Measurements from ENCODE around the gene OMD.
A peak's percentile ranks its signal among the peaks of the same experiment; 100 is the strongest.

The OMD gene

DNA sequence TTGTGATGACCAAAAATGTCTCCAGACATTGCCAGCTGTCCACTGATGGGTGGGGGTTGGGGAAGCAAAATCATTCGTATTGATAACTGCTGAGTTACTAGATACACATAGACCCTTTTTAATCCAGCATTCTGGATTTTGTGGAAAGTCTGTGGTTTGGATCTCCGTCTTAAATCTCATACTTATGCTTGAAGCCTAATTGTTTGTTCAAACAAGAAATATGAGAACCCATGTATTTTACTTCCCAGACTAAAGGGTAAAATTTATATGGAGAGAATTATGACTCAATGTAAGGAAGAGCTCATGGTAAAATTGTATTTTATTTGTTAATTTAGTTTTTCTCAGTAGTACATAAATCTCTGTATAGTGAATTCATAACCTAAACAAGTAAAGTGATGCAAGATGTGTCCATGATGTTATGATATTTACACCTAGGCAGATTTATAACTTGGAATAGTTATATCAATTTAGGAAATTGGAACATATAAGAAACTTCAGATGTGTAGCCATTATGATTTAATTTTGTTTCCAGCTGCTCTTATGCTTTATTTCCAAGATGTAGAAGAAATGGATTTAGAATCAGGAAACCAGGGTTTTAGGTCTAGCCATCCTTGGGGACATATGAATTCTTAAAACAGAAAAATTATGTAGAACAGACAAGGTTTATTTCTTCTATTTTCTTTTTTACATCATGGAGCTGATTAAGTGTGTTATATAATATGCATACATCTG lies 15.4 kb downstream of the OMD start:
- no peak for FAIRE-seq

- FAIRE-seq: no peak
Observed at GRCh38 chr9:92407818-92408217, 16.5 kb downstream of the OMD start.

DNA sequence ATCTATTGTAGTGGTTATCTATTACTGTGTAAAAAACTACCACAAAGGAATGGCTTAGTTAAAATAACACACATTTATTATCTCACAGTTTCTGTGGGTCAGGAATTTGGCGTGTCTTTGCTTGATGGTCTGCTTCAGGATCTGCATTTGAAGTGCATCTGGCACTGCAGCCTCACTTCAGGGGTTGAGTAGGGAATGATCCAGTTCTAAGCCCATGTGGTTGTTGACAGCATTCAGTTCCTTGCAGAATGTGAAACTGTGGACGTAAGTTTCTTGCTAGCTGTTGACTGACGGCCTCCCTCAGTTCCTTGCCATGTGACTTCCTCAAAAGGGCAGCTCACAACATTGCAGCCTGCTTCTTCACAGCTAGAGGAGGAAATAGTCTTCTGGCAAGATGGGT lies 17.8 kb downstream of the OMD start:
- FAIRE-seq: no peak

DNA sequence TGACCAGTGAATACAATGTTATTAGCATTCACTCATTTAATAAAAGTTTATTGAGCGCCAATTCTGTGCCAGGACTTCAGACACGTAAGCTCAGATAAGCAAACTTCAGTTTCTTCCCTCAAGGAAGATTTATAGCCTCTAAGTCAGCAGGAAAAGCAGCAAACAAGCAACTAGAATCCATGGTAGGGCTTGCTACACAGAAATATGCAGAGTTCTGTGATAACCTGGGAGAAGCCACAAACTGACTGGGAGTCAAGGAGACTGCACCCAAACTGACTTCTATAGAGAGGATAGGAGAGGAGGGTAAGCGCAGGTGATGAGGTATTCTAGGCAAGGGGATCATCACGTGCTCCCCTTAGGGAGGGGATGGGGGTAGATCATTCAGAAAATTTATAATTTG lies 18.5 kb downstream of the OMD start:
- FAIRE-seq: no peak

- no peak for FAIRE-seq
Observed at GRCh38 chr9:92404042-92404836, 20.0 kb downstream of the OMD start, which contains the start of gene OGN. Gene OGN (minus strand): TSS chr9:92404578. CDS start chr9:92403407, 1,171 bp downstream.

DNA sequence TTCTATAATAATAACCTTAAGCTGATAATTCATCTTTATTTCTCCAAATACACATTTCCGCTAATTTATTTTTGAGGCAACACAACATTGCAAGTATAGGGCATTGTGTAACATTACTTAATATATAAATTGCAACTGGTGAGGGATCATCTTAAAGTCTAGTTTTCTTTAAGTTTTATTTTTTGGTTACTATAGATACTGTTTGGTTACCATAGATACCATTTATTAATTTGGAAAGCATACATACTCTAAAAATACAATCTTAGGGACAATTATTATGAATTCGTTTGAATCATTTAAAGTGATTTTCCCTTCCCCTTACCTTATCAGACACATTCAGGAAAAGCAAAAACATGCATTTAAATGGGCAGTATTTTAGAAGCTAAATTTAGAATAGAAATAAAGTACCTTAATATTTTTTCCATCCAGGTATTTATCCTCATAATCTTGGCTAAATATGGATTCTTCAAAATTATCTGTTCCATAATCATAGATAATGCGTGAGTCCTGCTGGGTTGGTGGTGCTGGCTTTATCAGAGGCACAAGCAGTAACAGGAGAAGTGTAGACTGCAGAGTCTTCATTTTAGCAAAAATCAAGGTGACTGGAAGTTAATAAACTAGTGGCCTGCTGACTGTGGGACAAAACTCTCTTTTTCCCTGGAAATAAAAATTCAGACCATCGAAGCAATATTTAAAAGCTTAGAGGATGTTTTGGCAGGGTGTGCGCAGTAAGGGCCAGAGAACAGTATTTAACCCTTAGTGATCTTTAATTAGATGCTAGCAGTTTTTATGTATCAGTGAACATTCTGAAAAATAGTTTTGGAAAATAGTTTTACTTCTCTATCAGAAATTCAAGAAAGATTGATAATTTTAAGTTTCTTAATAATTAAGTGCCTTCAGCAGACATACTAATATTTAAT lies 21.2 kb downstream of the OMD start:
- FAIRE-seq: no peak

GRCh38 chr9:92402360-92402759 lies 21.9 kb downstream of the OMD start:
- no peak for FAIRE-seq

GRCh38 chr9:92397853-92398252 lies 26.4 kb downstream of the OMD start:
- FAIRE-seq: no peak

GRCh38 chr9:92395617-92396016 lies 28.7 kb downstream of the OMD start:
- no peak for FAIRE-seq

GRCh38 chr9:92393686-92394085 lies 30.6 kb downstream of the OMD start:
- no peak for FAIRE-seq

DNA sequence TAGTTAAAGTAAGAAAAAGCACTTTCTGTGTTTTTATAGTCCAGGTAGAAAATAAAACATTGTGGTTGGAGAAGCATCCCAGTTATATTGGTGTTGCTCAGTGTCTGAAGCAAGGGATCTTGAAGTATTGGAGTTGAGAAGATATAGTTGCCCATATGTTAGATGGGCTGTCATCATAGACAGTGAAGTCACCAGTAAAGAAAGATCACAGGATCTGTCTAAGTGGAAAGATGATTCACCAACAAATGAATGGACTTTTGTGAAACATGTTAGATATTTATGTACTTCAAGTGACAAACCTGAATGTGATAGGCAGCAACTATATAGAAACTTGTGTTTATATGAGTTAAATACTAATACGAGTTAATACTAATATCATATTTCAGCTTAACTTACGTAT lies 31.6 kb downstream of the OMD start:
- FAIRE-seq: no peak

DNA sequence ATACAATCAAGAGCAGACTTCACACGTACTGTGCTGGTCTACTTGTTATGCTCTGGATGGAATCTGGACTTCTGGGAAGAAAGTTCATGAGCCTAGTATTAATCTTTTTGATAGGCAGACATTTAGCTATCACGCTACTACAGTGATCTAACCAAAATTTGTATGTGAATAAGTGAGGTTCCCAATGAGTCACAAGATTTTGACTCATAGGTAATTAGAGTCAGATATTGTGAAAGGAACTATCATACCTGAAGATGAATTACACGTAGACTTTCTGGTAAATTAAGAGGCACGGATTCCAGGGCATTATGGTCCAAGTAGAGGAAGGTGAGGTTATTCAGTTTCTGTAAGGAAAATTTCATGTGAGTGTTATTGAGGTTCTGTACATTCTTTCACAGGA lies 38.3 kb downstream of the OMD start:
- FAIRE-seq: no peak

DNA sequence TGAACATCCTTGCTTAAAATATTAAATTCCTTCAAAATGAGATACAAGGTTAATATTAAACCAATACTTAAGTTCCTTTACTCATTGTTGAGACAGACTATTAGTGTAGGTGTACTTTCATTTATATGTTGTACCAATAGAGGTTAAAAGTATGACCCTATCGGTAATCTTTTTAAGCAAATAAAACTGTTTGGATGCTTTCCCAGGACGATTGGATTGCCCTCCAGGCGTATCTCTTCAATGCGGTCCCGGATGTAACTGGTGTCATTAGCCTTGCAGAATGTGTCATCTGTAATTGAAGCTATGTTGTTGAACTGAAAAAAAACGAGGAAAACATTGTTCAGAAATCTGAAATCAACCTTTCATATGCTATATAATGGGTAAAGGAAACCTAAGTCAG lies 38.8 kb downstream of the OMD start:
- FAIRE-seq: peak; percentile 39

GRCh38 chr9:92385001-92385400 lies 39.3 kb downstream of the OMD start:
- FAIRE-seq: no peak

DNA sequence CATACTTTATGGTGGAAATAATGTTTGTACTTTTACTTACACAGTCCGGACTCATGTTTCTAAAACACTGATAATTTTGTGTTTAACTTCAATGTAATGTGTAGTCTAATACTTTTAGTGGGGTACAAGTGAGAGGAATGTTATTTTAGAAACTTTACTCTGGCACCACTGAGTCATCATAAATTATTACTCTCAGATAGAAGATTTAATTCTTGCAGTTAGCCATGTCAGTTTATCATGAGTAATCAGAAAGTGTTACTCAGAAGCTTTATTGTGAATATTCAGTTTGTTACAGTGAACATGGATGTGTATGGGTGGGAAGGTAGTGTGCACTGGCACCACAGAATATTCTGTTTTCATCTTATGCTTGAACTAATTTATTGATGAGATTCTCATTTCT lies 39.9 kb downstream of the OMD start:
- no peak for FAIRE-seq

GRCh38 chr9:92381775-92382174 lies 42.5 kb downstream of the OMD start:
- peak; percentile 48 for FAIRE-seq

GRCh38 chr9:92380603-92381002 lies 43.7 kb downstream of the OMD start:
- FAIRE-seq: no peak

DNA sequence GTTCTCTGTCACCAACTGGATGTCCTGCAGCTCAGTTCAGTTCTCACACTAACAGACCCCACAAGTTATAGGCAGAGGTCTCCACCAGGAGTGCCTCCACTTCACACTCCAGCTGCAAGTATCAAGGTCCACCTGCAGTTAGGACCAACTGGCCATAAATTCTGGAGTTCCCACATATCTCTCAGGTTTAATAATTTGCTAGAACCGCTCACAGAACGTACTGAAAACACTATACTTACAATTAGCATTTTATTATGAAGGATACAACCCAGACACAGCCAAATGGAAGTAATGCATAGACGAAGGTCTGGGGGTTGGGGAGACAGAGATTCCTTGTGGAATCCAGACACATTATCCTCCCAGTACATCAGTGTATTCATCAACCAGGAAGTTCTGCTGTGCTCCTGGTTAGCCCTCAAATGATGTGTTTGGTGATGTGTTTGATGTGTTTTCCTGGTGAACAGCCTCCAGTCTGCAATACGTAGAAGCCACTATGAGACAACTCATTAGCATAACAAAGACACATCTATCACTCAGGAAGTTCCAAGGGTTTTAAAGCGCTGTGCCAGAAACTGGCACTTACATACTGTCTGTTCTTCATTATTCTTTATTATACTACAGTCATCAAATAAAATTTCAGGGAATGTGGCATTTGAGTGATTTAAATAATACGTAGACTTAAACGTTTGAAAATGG lies 45.3 kb downstream of the OMD start:
- FAIRE-seq: no peak

GRCh38 chr9:92377876-92378275 lies 46.4 kb downstream of the OMD start:
- FAIRE-seq: no peak

DNA sequence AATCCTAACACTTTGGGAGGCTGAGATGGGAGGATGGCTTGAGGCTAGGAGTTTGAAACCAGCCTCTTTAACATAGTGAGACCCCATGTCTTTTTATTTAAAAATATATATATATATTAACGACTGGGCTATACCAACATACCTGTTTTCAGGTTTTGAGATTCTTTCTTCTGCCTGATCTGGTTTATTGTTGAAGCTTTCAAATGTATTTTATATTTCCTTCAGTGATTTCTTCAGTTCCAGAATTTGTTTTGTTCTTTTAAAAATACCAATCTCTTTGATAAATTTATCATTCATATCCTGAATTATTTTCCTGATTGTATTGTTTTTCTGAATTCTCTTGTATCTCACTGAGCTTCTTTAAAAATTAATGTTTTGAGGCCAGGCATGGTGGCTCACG lies 51.1 kb downstream of the OMD start:
- peak; percentile 25 for FAIRE-seq

- FAIRE-seq: no peak
Observed at GRCh38 chr9:92369075-92369474, 55.2 kb downstream of the OMD start.
